K562 (cell line): ENCODE measurements around the gene GAL3ST1. TPM values are rescaled to one million over a fixed set of nuclear protein-coding genes. Genes with fewer than 3 reads are reported as not detected.

ENCODE experiments used
- CBX1 ChIP-seq: sonication (generic); IDR thresholded peaks from 2 replicates; pipeline ENCODE4 v1.6.1; 2016; ENCODE audit warnings: antibody characterized with exemption, low read depth, mild to moderate bottlenecking
- DMBX1 ChIP-seq: fragments of 250-450 bp; sonication (Bioruptor Pico); IDR thresholded peaks from 2 replicates; pipeline ENCODE4 v1.8.0; 2022; ENCODE audit warnings: inconsistent platforms, mild to moderate bottlenecking, moderate library complexity, borderline replicate concordance
- ESRRA ChIP-seq: fragments of 450-650 bp; IDR thresholded peaks from 2 replicates; pipeline ENCODE4 v1.6.1; 2014; ENCODE audit warnings: low read depth, mild to moderate bottlenecking, moderate library complexity, borderline replicate concordance
- EWSR1 ChIP-seq: fragments of 450-650 bp; IDR thresholded peaks from 2 replicates; pipeline ENCODE4 v1.6.1; 2018; ENCODE audit warnings: borderline replicate concordance, mild to moderate bottlenecking, low read depth, moderate library complexity; ENCODE audit not compliant: partially characterized antibody
- EZH2 ChIP-seq: IDR thresholded peaks from 2 replicates; pipeline ENCODE4 v1.6.1; 2012; ENCODE audit warnings: low read depth, mild to moderate bottlenecking, inconsistent platforms, low read length, borderline replicate concordance
- GTF2A2 ChIP-seq: IDR thresholded peaks from 2 replicates; pipeline ENCODE4 v1.6.1; 2016; ENCODE audit warnings: mild to moderate bottlenecking, missing genetic modification characterization, missing compliant biosample characterization
- KLF13 ChIP-seq: fragments of 450-650 bp; IDR thresholded peaks from 2 replicates; pipeline ENCODE4 v1.6.1; 2016; ENCODE audit warnings: missing genetic modification characterization, low read depth, mild to moderate bottlenecking, missing compliant biosample characterization, moderate library complexity, borderline replicate concordance
- NCOA4 ChIP-seq: fragments of 450-650 bp; IDR thresholded peaks from 2 replicates; pipeline ENCODE4 v1.6.1; 2018; ENCODE audit warnings: mild to moderate bottlenecking; ENCODE audit not compliant: partially characterized antibody
- NFXL1 ChIP-seq: fragments of 450-650 bp; formaldehyde crosslinking; IDR thresholded peaks from 2 replicates; pipeline ENCODE4 v1.4.0; 2021; ENCODE audit warnings: mild to moderate bottlenecking
- NKRF ChIP-seq: fragments of 450-650 bp; IDR thresholded peaks from 2 replicates; pipeline ENCODE4 v1.6.1; 2016; ENCODE audit warnings: borderline replicate concordance
- POLR2AphosphoS2 ChIP-seq: IDR thresholded peaks from 2 replicates; pipeline ENCODE4 v1.6.1; 2012; ENCODE audit warnings: low read length, improper control_type of control experiment
- RAD21 ChIP-seq, 2 experiments: fragments of 250-450 bp in 1 of 2; fragments of 450-650 bp in 1 of 2; sonication (Bioruptor Pico) in 1 of 2; formaldehyde crosslinking in 1 of 2; IDR thresholded peaks in 1 of 2; conservative IDR thresholded peaks in 1 of 2; 2 replicates each; pipeline versions ENCODE4 v1.4.0 to v1.8.0; 2020 to 2022; ENCODE audit warnings: mild to moderate bottlenecking in 2 of 2, moderate library complexity in 1 of 2
- TAF15 ChIP-seq: fragments of 200-400 bp; formaldehyde crosslinking; IDR thresholded peaks from 2 replicates; pipeline ENCODE4 v1.6.1; 2017; ENCODE audit warnings: mild to moderate bottlenecking, low read depth, low read length, moderate library complexity
- TCFL5 ChIP-seq: fragments of 250-450 bp; sonication (Bioruptor Pico); conservative IDR thresholded peaks from 2 replicates; pipeline ENCODE4 v1.6.1; 2021; ENCODE audit warnings: mild to moderate bottlenecking, moderate library complexity, matching md5 sums
- USF1 ChIP-seq: sonication (generic); formaldehyde crosslinking; IDR thresholded peaks from 2 replicates; pipeline ENCODE4 v1.9.0; 2022; ENCODE audit warnings: mild to moderate bottlenecking, missing genetic modification reagents
- ZBTB11 ChIP-seq, 3 experiments: fragments of 200-800 bp in 1 of 3; fragments of 250-450 bp in 1 of 3; fragments of 450-650 bp in 1 of 3; sonication (Bioruptor Pico) in 1 of 3; sonication (Bioruptor generic) in 1 of 3; formaldehyde crosslinking in 1 of 3; IDR thresholded peaks; 2 replicates each; pipeline versions ENCODE4 v1.6.1 to v1.8.0; 2016 to 2022; ENCODE audit warnings: mild to moderate bottlenecking in 2 of 3, missing genetic modification characterization in 2 of 3, missing compliant biosample characterization in 1 of 3, moderate library complexity in 1 of 3
- ZNF134 ChIP-seq: fragments of 250-450 bp; sonication (Bioruptor Pico); conservative IDR thresholded peaks from 2 replicates; pipeline ENCODE4 v1.4.0; 2020
- ZNF253 ChIP-seq: fragments of 250-450 bp; sonication (Bioruptor Pico); conservative IDR thresholded peaks from 2 replicates; pipeline ENCODE4 v1.6.1; 2021; ENCODE audit warnings: mild to moderate bottlenecking
- ZNF57 ChIP-seq: fragments of 450-650 bp; formaldehyde crosslinking; IDR thresholded peaks from 2 replicates; pipeline ENCODE4 v1.4.0; 2020; ENCODE audit warnings: mild to moderate bottlenecking, moderate library complexity
- ZNF76 ChIP-seq: fragments of 250-450 bp; sonication (Bioruptor Pico); IDR thresholded peaks from 2 replicates; pipeline ENCODE4 v1.4.0; 2020; ENCODE audit warnings: mild to moderate bottlenecking, moderate library complexity, borderline replicate concordance
- ZNF79 ChIP-seq: fragments of 250-450 bp; sonication (Bioruptor Pico); IDR thresholded peaks from 2 replicates; pipeline ENCODE4 v1.4.0; 2020; ENCODE audit warnings: low read depth, mild to moderate bottlenecking, moderate library complexity
- ZNF830 ChIP-seq: fragments of 250-450 bp; sonication (Bioruptor Pico); IDR thresholded peaks from 2 replicates; pipeline ENCODE4 v1.5.0; 2021; ENCODE audit warnings: mild to moderate bottlenecking
- polyA plus RNA-seq, 8 experiments: library from polyadenylated mRNA; depleted of rRNA in 4 of 8; stranded (reverse) in 5 of 8; unstranded in 3 of 8; fragments of >200 nt; fragmentation: Nextera tagmentation in 2 of 8; fragmentation: Illumina TruSeq in 1 of 8; extraction: Ambion mirVana in 2 of 8; extraction: Trizol in 1 of 8; gene quantifications; 2 replicates each; pipeline versions ENCODE4 v1.2.1 to v1.2.3, GENCODE V29; 2011 to 2014; ENCODE audit warnings: inconsistent platforms in 1 of 8, missing spikeins in 1 of 8
- total RNA-seq, 7 experiments: library from RNA; depleted of rRNA in 6 of 7; stranded (reverse); fragments of >200 nt in 6 of 7; fragmentation: Illumina TruSeq in 2 of 7; extraction: Trizol in 2 of 7; gene quantifications; 2 replicates each; pipeline versions ENCODE4 v1.2.1 to v1.2.3, GENCODE V29; 2011 to 2021; ENCODE audit warnings: low replicate concordance in 1 of 7

GAL3ST1 gene
- total and polyA plus RNA-seq, 9 of the 15 experiments (the other 6 are each of a cell fraction or from before 2014, with no cell fraction given): 0.03 to 1.9 (median 0.33) TPM; not detected in 1

GRCh38 chr22:30537083-30537731, 37.3 kb downstream of the GAL3ST1 start (continued):
- TF ChIP-seq ZNF830 (CRISPR knock-in tag): no peak
- peak; percentile 53 for TF ChIP-seq ZNF134 (CRISPR knock-in tag)
- TF ChIP-seq TAF15: no peak
- TF ChIP-seq NFXL1: peak; percentile 79; the same call in 1 of the 2 replicates
- no peak for TF ChIP-seq EZH2
- TF ChIP-seq ZNF76: 0 out of 2 replicates have a peak, but pooled peaks have one; percentile 36
- TF ChIP-seq GTF2A2: peak; percentile 63; the same call in 1 of the 2 replicates
- no peak for TF ChIP-seq EWSR1
- TF ChIP-seq ZNF79: peak; percentile 59; the same call in 1 of the 2 replicates
- peak; percentile 69; the same call in 1 of the 2 replicates for TF ChIP-seq DMBX1 (CRISPR knock-in tag)
- TF ChIP-seq CBX1: no peak
- TF ChIP-seq POLR2AphosphoS2: no peak
- TF ChIP-seq RAD21 (CRISPR knock-in tag; conservative IDR thresholded peaks at IDR 0.05 in 1 of 2, IDR thresholded peaks at IDR 0.05 in 1 of 2): no peak
- TF ChIP-seq TCFL5 (CRISPR knock-in tag): 0 out of 2 replicates have a peak, but pooled peaks have one; percentile 62
- no peak for TF ChIP-seq NCOA4
- no peak for TF ChIP-seq ESRRA
- peak in 1 of 3 experiments; percentile 56; a peak in 2 of 6 replicates for TF ChIP-seq ZBTB11 (CRISPR knock-in tag; IDR thresholded peaks at IDR 0.05)
- TF ChIP-seq ZNF253 (CRISPR knock-in tag): no peak
- TF ChIP-seq NKRF: no peak
- no peak for TF ChIP-seq ZNF57
- TF ChIP-seq USF1 (CRISPR knock-in tag): no peak
- peak; percentile 67; the same call in 1 of the 2 replicates for TF ChIP-seq KLF13 (tag)
